Tibial nerve (tissue), 3 donors: ENCODE data around the gene LMOD3.

Experiments used
- POLR2A ChIP-seq, 2 donors: fragments of 450-650 bp; IDR thresholded peaks; one replicate each; pipeline ENCODE4 v1.6.1; 2017; ENCODE audit warnings: antibody characterized with exemption in 2 of 2, mild to moderate bottlenecking in 2 of 2, moderate library complexity in 2 of 2
- TF ChIP-seq, protein P1 (sequence below), 5 experiments: fragments of 200-600 bp in 3 of 5; fragments of 450-650 bp in 2 of 5; sonication (generic) in 3 of 5; IDR thresholded peaks; one replicate each; pipeline ENCODE4 v1.5.1; 2016 to 2019; ENCODE audit warnings: antibody characterized with exemption in 5 of 5, mild to moderate bottlenecking in 3 of 5, moderate library complexity in 2 of 5

DNA sequence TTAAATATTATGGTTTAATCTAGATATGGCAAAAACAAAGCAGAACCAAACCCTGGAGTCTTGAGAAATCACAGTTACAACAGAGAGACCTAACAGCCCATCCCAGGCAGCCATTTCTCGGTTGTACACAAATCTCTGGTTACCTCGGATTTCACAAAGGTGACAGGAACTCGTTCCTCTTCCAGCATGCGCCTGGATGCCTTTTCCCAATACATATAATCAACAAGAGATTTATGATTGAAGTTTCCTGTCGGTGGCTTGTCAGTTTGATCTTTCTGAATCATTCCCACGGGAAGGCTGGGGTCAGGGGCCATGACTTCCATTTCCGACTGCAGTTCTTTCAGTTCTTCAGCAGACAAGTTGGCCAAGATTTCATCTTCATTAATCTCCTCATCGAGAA is 445 bp downstream of the LMOD3 start:
- no peak for TF ChIP-seq POLR2A (IDR thresholded peaks at IDR 0.05)
- TF ChIP-seq, protein P1, sequence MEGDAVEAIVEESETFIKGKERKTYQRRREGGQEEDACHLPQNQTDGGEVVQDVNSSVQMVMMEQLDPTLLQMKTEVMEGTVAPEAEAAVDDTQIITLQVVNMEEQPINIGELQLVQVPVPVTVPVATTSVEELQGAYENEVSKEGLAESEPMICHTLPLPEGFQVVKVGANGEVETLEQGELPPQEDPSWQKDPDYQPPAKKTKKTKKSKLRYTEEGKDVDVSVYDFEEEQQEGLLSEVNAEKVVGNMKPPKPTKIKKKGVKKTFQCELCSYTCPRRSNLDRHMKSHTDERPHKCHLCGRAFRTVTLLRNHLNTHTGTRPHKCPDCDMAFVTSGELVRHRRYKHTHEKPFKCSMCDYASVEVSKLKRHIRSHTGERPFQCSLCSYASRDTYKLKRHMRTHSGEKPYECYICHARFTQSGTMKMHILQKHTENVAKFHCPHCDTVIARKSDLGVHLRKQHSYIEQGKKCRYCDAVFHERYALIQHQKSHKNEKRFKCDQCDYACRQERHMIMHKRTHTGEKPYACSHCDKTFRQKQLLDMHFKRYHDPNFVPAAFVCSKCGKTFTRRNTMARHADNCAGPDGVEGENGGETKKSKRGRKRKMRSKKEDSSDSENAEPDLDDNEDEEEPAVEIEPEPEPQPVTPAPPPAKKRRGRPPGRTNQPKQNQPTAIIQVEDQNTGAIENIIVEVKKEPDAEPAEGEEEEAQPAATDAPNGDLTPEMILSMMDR (IDR thresholded peaks at IDR 0.05): no peak
